GM18526 (cell line): Measurements from ENCODE around the gene ABCC4.

Experiments
- POLR2A ChIP-seq: IDR thresholded peaks from 3 replicates; pipeline ENCODE4 v1.6.1; 2011; ENCODE audit not compliant: insufficient read length; ENCODE audit errors: extremely low read depth

The ABCC4 gene

GRCh38 chr13:95003019-95003813 lies 298.0 kb downstream of the ABCC4 start:
- no peak for TF ChIP-seq POLR2A

- TF ChIP-seq POLR2A = no peak
These were observed 299.1 kb downstream of the ABCC4 start for GRCh38 chr13:95002126-95002525.

- TF ChIP-seq POLR2A = no peak
These were observed 301.4 kb downstream of the ABCC4 start for GRCh38 chr13:94999871-95000270.

- TF ChIP-seq POLR2A = no peak
These were observed 304.1 kb downstream of the ABCC4 start for GRCh38 chr13:94997126-94997525.

- TF ChIP-seq POLR2A = no peak
These were observed 304.8 kb downstream of the ABCC4 start for GRCh38 chr13:94996445-94996844.

GRCh38 chr13:94994506-94994905 lies 306.7 kb downstream of the ABCC4 start:
- TF ChIP-seq POLR2A = no peak

GRCh38 chr13:94993616-94994015 lies 307.6 kb downstream of the ABCC4 start:
- no peak for TF ChIP-seq POLR2A

GRCh38 chr13:94992036-94992960 lies 309.0 kb downstream of the ABCC4 start:
- TF ChIP-seq POLR2A = no peak

GRCh38 chr13:94988654-94989053 lies 312.6 kb downstream of the ABCC4 start:
- no peak for TF ChIP-seq POLR2A

- no peak for TF ChIP-seq POLR2A
These were observed 313.4 kb downstream of the ABCC4 start for GRCh38 chr13:94987869-94988268.

GRCh38 chr13:94987081-94987480 lies 314.2 kb downstream of the ABCC4 start:
- TF ChIP-seq POLR2A = no peak

GRCh38 chr13:94984958-94985357 lies 316.3 kb downstream of the ABCC4 start:
- TF ChIP-seq POLR2A = no peak

- no peak for TF ChIP-seq POLR2A
These were observed 322.7 kb downstream of the ABCC4 start for GRCh38 chr13:94978516-94978915.

- no peak for TF ChIP-seq POLR2A
These were observed 327.0 kb downstream of the ABCC4 start for GRCh38 chr13:94974015-94974951.

- TF ChIP-seq POLR2A = no peak
These were observed 329.0 kb downstream of the ABCC4 start for GRCh38 chr13:94972262-94972661.
